Uterus (tissue), 2 donors: ENCODE results near the gene EPPIN.

Source experiments
- CTCF ChIP-seq, 4 experiments: fragments of 200-600 bp in 2 of 4; fragments of 450-650 bp in 2 of 4; sonication (generic) in 2 of 4; IDR thresholded peaks; one replicate each; pipeline ENCODE4 v1.5.1; 2016 to 2019; ENCODE audit warnings: antibody characterized with exemption in 4 of 4, mild to moderate bottlenecking in 2 of 4, moderate library complexity in 1 of 4
- POLR2A ChIP-seq, 2 donors: fragments of 450-650 bp; IDR thresholded peaks; one replicate each; pipeline ENCODE4 v1.6.1; 2016; ENCODE audit warnings: antibody characterized with exemption in 2 of 2, mild to moderate bottlenecking in 1 of 2, moderate library complexity in 1 of 2

DNA sequence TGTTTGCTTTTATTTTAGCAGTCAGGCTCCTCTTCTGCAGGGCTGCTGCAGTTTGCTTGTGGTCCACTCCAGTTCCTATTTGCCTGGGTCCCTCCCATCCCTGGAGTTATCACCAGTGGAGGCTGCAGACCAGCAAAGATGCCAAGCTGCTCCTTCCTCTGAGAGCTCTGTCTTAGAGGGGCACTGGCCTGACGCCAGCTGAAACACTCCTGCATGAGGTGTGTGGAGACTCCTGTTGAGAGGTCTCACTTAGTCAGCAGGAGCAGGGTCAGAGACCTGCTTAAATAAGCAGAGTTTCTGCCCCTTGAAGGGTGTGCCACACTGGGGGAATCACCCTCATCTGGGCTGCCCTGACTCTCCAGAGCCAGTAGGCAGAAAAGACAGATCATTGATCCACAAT lies 48.0 kb upstream of the EPPIN start:
- TF ChIP-seq POLR2A (IDR thresholded peaks at IDR 0.05) = no peak
- TF ChIP-seq CTCF (IDR thresholded peaks at IDR 0.05) = no peak
